Osteoblast (primary cell): ENCODE measurements around the gene KRT86. TPM values are rescaled to one million over a fixed set of nuclear protein-coding genes. Genes with fewer than 3 reads are reported as not detected.
A peak's percentile ranks its signal among the peaks of the same experiment; 100 is the strongest.
"Not testable (repeated sequence)": the region's sequence is repeated elsewhere in the genome, so short reads cannot be mapped to it uniquely, and the experiment has no call there.

Experiments used
- DNase-seq: peaks from one replicate; pipeline ENCODE4 v3.0.0; 2011; ENCODE audit warnings: low spot score, mixed read lengths; ENCODE audit not compliant: insufficient read length; ENCODE audit errors: missing footprints
- H2AFZ ChIP-seq: 2 replicates; pipeline ENCODE4 v1.6.0; 2011; ENCODE audit warnings: mild to moderate bottlenecking, low read length
- H3K27ac ChIP-seq: 2 replicates; pipeline ENCODE4 v1.5.1; 2011; ENCODE audit warnings: mild to moderate bottlenecking, low read depth, low read length, moderate library complexity
- H3K27me3 ChIP-seq: 2 replicates; pipeline ENCODE4 v1.6.0; 2012; ENCODE audit warnings: mild to moderate bottlenecking, control low read depth, inconsistent platforms, low read length, moderate library complexity; ENCODE audit not compliant: insufficient read depth
- H3K36me3 ChIP-seq: 2 replicates; pipeline ENCODE4 v1.5.1; 2011; ENCODE audit warnings: mild to moderate bottlenecking, low read length, control low read depth, moderate library complexity; ENCODE audit not compliant: insufficient read depth
- H3K4me1 ChIP-seq: 2 replicates; pipeline ENCODE4 v1.5.1; 2011; ENCODE audit warnings: mild to moderate bottlenecking, low read length, control low read depth, moderate library complexity; ENCODE audit not compliant: insufficient read depth
- H3K4me2 ChIP-seq: 2 replicates; pipeline ENCODE4 v1.6.0; 2011; ENCODE audit warnings: mild to moderate bottlenecking, low read length; ENCODE audit not compliant: insufficient read depth
- H3K4me3 ChIP-seq: fragments of 200-600 bp; sonication (generic); 3 replicates; pipeline ENCODE4 v1.5.1; 2012; ENCODE audit warnings: mild to moderate bottlenecking, low read length, inconsistent platforms; ENCODE audit not compliant: insufficient read depth
- H3K79me2 ChIP-seq: 2 replicates; pipeline ENCODE4 v1.6.0; 2012; ENCODE audit warnings: mild to moderate bottlenecking, low read length, control low read depth, inconsistent platforms; ENCODE audit not compliant: insufficient read depth
- H3K9me3 ChIP-seq: 2 replicates; pipeline ENCODE4 v1.5.1; 2011; ENCODE audit warnings: low read depth, low read length, control low read depth
- H4K20me1 ChIP-seq: 2 replicates; pipeline ENCODE4 v1.6.0; 2012; ENCODE audit warnings: mild to moderate bottlenecking, low read length, control low read depth; ENCODE audit not compliant: insufficient read depth
- total RNA-seq: library from RNA; depleted of rRNA; stranded (reverse); fragments of >200 nt; gene quantifications from 2 replicates; pipeline ENCODE4 v1.2.3, GENCODE V29; 2012
- TF ChIP-seq, protein P1 (sequence below): IDR thresholded peaks from 2 replicates; pipeline ENCODE4 v1.5.1; 2011; ENCODE audit warnings: mild to moderate bottlenecking, low read depth, low read length, moderate library complexity; ENCODE audit errors: extremely low read depth

The KRT86 gene
- total RNA-seq, 1 donor: 0.36 TPM

- peak; percentile 37 for DNase-seq
These were observed 22.9 kb upstream of the KRT86 start for GRCh38 chr12:52251367-52252051.

GRCh38 chr12:52252175-52252615 is 22.2 kb upstream of the KRT86 start:
- not testable (repeated sequence) for H3K9me3 ChIP-seq, H4K20me1 ChIP-seq, H2AFZ ChIP-seq, H3K27ac ChIP-seq, H3K36me3 ChIP-seq, H3K4me3 ChIP-seq, H3K79me2 ChIP-seq, H3K4me2 ChIP-seq
- Histone ChIP-seq H3K27me3 (peaks cover 16% of the 10 kb centered on the region), H3K4me1 (peaks cover 18% of the 10 kb centered on the region)
- peak; percentile 76 for DNase-seq
- TF ChIP-seq, protein P1, sequence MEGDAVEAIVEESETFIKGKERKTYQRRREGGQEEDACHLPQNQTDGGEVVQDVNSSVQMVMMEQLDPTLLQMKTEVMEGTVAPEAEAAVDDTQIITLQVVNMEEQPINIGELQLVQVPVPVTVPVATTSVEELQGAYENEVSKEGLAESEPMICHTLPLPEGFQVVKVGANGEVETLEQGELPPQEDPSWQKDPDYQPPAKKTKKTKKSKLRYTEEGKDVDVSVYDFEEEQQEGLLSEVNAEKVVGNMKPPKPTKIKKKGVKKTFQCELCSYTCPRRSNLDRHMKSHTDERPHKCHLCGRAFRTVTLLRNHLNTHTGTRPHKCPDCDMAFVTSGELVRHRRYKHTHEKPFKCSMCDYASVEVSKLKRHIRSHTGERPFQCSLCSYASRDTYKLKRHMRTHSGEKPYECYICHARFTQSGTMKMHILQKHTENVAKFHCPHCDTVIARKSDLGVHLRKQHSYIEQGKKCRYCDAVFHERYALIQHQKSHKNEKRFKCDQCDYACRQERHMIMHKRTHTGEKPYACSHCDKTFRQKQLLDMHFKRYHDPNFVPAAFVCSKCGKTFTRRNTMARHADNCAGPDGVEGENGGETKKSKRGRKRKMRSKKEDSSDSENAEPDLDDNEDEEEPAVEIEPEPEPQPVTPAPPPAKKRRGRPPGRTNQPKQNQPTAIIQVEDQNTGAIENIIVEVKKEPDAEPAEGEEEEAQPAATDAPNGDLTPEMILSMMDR: peak; percentile 19

More at GRCh38 chr12:52251367-52252051, 22.9 kb upstream of the KRT86 start:
- H3K79me2 ChIP-seq: no peaks in the 10 kb centered on the region
- H3K4me2 ChIP-seq: no peak overlapping the region
- H3K36me3 ChIP-seq: no peaks in the 10 kb centered on the region
- TF ChIP-seq, protein P1: no peak
- no peaks in the 10 kb centered on the region for H3K9me3 ChIP-seq
- no peak overlapping the region for H3K4me3 ChIP-seq
- no peaks in the 10 kb centered on the region for H4K20me1 ChIP-seq
- peaks cover 25% of the 10 kb centered on the region for H3K4me1 ChIP-seq
- no peak overlapping the region for H2AFZ ChIP-seq
- H3K27ac ChIP-seq: no peak overlapping the region
- H3K27me3 ChIP-seq: peaks cover 10% of the 10 kb centered on the region

- Histone ChIP-seq H3K27me3 (peaks cover 22% of the 10 kb centered on the region), H3K79me2 (no peaks in the 10 kb centered on the region), H4K20me1 (no peaks in the 10 kb centered on the region), H3K4me2 (no peak overlapping the region), H3K27ac (no peak overlapping the region), H3K4me1 (peaks cover 12% of the 10 kb centered on the region), H3K4me3 (no peak overlapping the region), H3K36me3 (no peaks in the 10 kb centered on the region), H2AFZ (no peak overlapping the region), H3K9me3 (no peaks in the 10 kb centered on the region)
- DNase-seq: peak; percentile 52
- TF ChIP-seq, protein P1: no peak
These were observed 21.6 kb upstream of the KRT86 start for GRCh38 chr12:52252728-52253343.

- peaks cover 29% of the 10 kb centered on the region for H3K27me3 ChIP-seq
- no peak overlapping the region for H3K4me3 ChIP-seq
- H3K4me1 ChIP-seq: peaks cover 12% of the 10 kb centered on the region
- no peak overlapping the region for H2AFZ ChIP-seq
- DNase-seq: no peak
- no peak overlapping the region for H3K4me2 ChIP-seq
- H3K27ac ChIP-seq: no peak overlapping the region
- H3K9me3 ChIP-seq: no peaks in the 10 kb centered on the region
- TF ChIP-seq, protein P1: no peak
- no peaks in the 10 kb centered on the region for H3K79me2 ChIP-seq
- no peaks in the 10 kb centered on the region for H4K20me1 ChIP-seq
- H3K36me3 ChIP-seq: no peaks in the 10 kb centered on the region
These were observed 20.9 kb upstream of the KRT86 start for GRCh38 chr12:52253391-52254179.
